Liver (tissue), 9 donors: Measurements from ENCODE around the gene GNA14. TPM values are rescaled to one million over a fixed set of nuclear protein-coding genes. Genes with fewer than 3 reads are reported as not detected.
"Not testable (repeated sequence)": the region's sequence is repeated elsewhere in the genome, so short reads cannot be mapped to it uniquely, and the experiment has no call there.

Source experiments
- DNase-seq: peaks from one replicate; pipeline ENCODE4 v3.0.0-alpha.2; 2017; ENCODE audit warnings: low spot score
- H3K27ac ChIP-seq, 2 donors: one replicate each; pipeline ENCODE4 v1.7.0; 2013; ENCODE audit warnings: inconsistent platforms in 2 of 2, low read length in 2 of 2, control low read depth in 1 of 2, low read depth in 1 of 2, mild to moderate bottlenecking in 1 of 2
- H3K27me3 ChIP-seq, 4 donors: one replicate each; pipeline versions ENCODE4 v1.6.1 to v1.7.0; 2013; ENCODE audit warnings: low read length in 3 of 4, inconsistent platforms in 1 of 4, mild to moderate bottlenecking in 1 of 4, moderate library complexity in 1 of 4; ENCODE audit not compliant: control insufficient read depth in 4 of 4, insufficient read depth in 4 of 4
- H3K36me3 ChIP-seq, 4 donors: one replicate each; pipeline versions ENCODE4 v1.6.1 to v1.7.0; 2013; ENCODE audit warnings: low read length in 3 of 4, mild to moderate bottlenecking in 3 of 4, low read depth in 1 of 4, moderate library complexity in 1 of 4; ENCODE audit not compliant: control insufficient read depth in 4 of 4, insufficient read depth in 3 of 4
- H3K4me1 ChIP-seq, 4 donors: one replicate each; pipeline versions ENCODE4 v1.6.1 to v1.7.0; 2013; ENCODE audit warnings: low read length in 3 of 4, mild to moderate bottlenecking in 3 of 4, moderate library complexity in 1 of 4; ENCODE audit not compliant: control insufficient read depth in 4 of 4, insufficient read depth in 4 of 4
- H3K4me3 ChIP-seq, 3 donors: one replicate each; pipeline versions ENCODE4 v1.6.1 to v1.7.0; 2013; ENCODE audit warnings: low read length in 3 of 3, control low read depth in 1 of 3, low read depth in 1 of 3, mild to moderate bottlenecking in 1 of 3
- H3K9ac ChIP-seq, 2 donors: one replicate each; pipeline ENCODE4 v1.7.0; 2013; ENCODE audit warnings: low read length in 2 of 2, mild to moderate bottlenecking in 2 of 2, moderate library complexity in 2 of 2, control low read depth in 1 of 2, low read depth in 1 of 2
- H3K9me3 ChIP-seq, 4 donors: one replicate each; pipeline versions ENCODE4 v1.6.1 to v1.7.0; 2013; ENCODE audit warnings: low read length in 3 of 4; ENCODE audit not compliant: control insufficient read depth in 4 of 4
- FOXA1 ChIP-seq: IDR thresholded peaks from 2 replicates; pipeline ENCODE4 v1.6.1; 2016; ENCODE audit warnings: antibody characterized with exemption
- FOXA2 ChIP-seq: IDR thresholded peaks from 2 replicates; pipeline ENCODE4 v1.6.1; 2016; ENCODE audit warnings: antibody characterized with exemption
- GABPA ChIP-seq, 2 donors: IDR thresholded peaks in 1 of 2; conservative IDR thresholded peaks in 1 of 2; 2 replicates each; pipeline ENCODE4 v1.6.1; 2016; ENCODE audit warnings: antibody characterized with exemption in 2 of 2, mild to moderate bottlenecking in 1 of 2, moderate library complexity in 1 of 2
- HNF4A ChIP-seq, 2 donors: conservative IDR thresholded peaks; 2 replicates each; pipeline ENCODE4 v1.6.1; 2016; ENCODE audit warnings: antibody characterized with exemption in 2 of 2, mild to moderate bottlenecking in 2 of 2
- HNF4G ChIP-seq: IDR thresholded peaks from 2 replicates; pipeline ENCODE4 v1.6.1; 2016; ENCODE audit warnings: antibody characterized with exemption
- NR2F2 ChIP-seq: IDR thresholded peaks from 2 replicates; pipeline ENCODE4 v1.6.1; 2016; ENCODE audit warnings: antibody characterized with exemption
- RAD21 ChIP-seq, 2 donors: IDR thresholded peaks; 2 replicates each; pipeline ENCODE4 v1.6.1; 2016; ENCODE audit warnings: antibody characterized with exemption in 2 of 2, mild to moderate bottlenecking in 2 of 2
- REST ChIP-seq: IDR thresholded peaks from 2 replicates; pipeline ENCODE4 v1.6.1; 2016; ENCODE audit warnings: antibody characterized with exemption, mild to moderate bottlenecking
- RXRA ChIP-seq, 2 donors: IDR thresholded peaks; 2 replicates each; pipeline ENCODE4 v1.6.1; 2017 to 2018; ENCODE audit warnings: antibody characterized with exemption in 2 of 2, mild to moderate bottlenecking in 1 of 2
- SP1 ChIP-seq: IDR thresholded peaks from 2 replicates; pipeline ENCODE4 v1.6.1; 2018; ENCODE audit warnings: antibody characterized with exemption, mild to moderate bottlenecking
- YY1 ChIP-seq: IDR thresholded peaks from 2 replicates; pipeline ENCODE4 v1.6.1; 2016; ENCODE audit warnings: antibody characterized with exemption, mild to moderate bottlenecking
- ZBTB33 ChIP-seq: IDR thresholded peaks from 2 replicates; pipeline ENCODE4 v1.6.1; 2016; ENCODE audit warnings: antibody characterized with exemption
- WGBS: extraction: QIAGEN DNeasy Blood & Tissue Kit; methylation state at CpG from one replicate; pipeline ENCODE4 v1.1.7; 2013; 5-methylcytosine and 5-hydroxymethylcytosine counted together
- polyA plus RNA-seq, 2 donors: library from polyadenylated mRNA; stranded (reverse) in 1 of 2; unstranded in 1 of 2; fragments of 200-250 nt in 1 of 2; fragments of >200 nt in 1 of 2; fragmentation: Nextera tagmentation in 1 of 2; extraction: Ambion mirVana in 1 of 2; gene quantifications; one replicate each; pipeline versions ENCODE4 v1.2.1 to v1.2.3, GENCODE V29; 2013 to 2015
- total RNA-seq, 2 donors: library from RNA; depleted of rRNA; stranded (reverse); fragments of >200 nt; gene quantifications; one replicate each; pipeline ENCODE4 v1.2.3, GENCODE V29; 2014
- TF ChIP-seq, protein P1 (sequence below): IDR thresholded peaks from 2 replicates; pipeline ENCODE4 v1.6.1; 2016; ENCODE audit warnings: antibody characterized with exemption
- TF ChIP-seq, protein P2 (sequence below): fragments of 150-350 bp; IDR thresholded peaks from 2 replicates; pipeline ENCODE4 v1.5.1; 2017; ENCODE audit warnings: improper control_type of control experiment, low read depth, low read length; ENCODE audit not compliant: missing input control
- donor health status: healthy.
- donor health status: healthy.
- donor health status: healthy.
- donor health status: healthy.
- donor health status: healthy.

Gene GNA14
- total and polyA plus RNA-seq, 4 donors: 1.1 to 5.4 (median 2.9) TPM

DNA sequence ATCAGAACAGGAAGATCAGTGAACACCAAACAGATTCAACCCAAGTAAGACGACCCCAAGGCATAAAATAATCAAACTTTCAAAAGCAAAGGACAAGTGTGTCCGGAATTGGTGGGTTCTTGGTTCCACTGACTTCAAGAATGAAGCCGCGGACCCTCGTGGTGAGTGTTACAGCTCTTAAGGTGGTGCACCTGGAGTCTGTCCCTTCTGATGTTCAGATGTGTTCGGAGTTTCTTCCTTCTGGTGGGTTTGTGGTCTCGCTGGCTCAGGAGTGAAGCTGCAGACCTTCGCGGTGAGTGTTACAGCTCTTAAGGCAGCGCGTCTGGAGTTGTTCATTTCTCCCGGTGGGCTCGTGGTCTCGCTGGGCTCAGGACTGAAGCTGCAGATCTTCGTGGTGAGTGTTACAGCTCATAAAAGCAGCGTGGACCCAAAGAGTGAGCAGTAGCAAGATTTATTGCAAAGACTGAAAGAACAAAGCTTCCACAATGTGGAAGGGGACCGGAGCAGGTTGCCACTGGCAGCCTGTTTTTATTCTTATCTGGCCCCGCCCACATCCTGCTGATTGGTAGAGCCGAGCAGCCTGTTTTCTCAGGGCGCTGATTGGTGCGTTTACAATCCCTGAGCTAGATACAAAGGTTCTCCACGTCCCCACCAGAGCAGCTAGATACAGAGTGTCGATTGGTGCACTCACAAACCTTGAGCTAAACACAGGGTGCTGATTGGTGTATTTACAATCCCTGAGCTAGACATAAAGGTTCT, 158.5 kb downstream of the GNA14 start:
- not testable (repeated sequence) for H3K9me3 ChIP-seq, H3K36me3 ChIP-seq, H3K27ac ChIP-seq, H3K9ac ChIP-seq, H3K27me3 ChIP-seq, DNase-seq, H3K4me1 ChIP-seq, H3K4me3 ChIP-seq
- WGBS: 84% methylated on average over 23 of the region's 23 CpGs

- H3K4me1 ChIP-seq: no peaks in the 10 kb centered on the region
- WGBS: 84% methylated on average over 1 of the region's 1 CpG
These were observed 159.5 kb downstream of the GNA14 start for GRCh38 chr9:77488439-77489126.

More at GRCh38 chr9:77488439-77489126, 159.5 kb downstream of the GNA14 start:
- H3K27me3 ChIP-seq: no peaks in the 10 kb centered on the region
- DNase-seq: no peak
- H3K9me3 ChIP-seq: peaks cover 0 to 2% (median 0%) of the 10 kb centered on the region in 4 donors
- H3K27ac ChIP-seq: no peak overlapping the region
- H3K9ac ChIP-seq: no peak overlapping the region
- TF ChIP-seq HNF4G (no peak), RXRA (IDR thresholded peaks at IDR 0.05) (no peak), HNF4A (conservative IDR thresholded peaks at IDR 0.05) (no peak), SP1 (no peak), FOXA1 (no peak), RAD21 (IDR thresholded peaks at IDR 0.05) (peak in 1 of 2 donors; percentile 60), YY1 (no peak), NR2F2 (no peak), ZBTB33 (no peak), FOXA2 (no peak), GABPA (IDR thresholded peaks at IDR 0.05 in 1 of 2, conservative IDR thresholded peaks at IDR 0.05 in 1 of 2) (no peak), REST (no peak)
- TF ChIP-seq, protein P1, sequence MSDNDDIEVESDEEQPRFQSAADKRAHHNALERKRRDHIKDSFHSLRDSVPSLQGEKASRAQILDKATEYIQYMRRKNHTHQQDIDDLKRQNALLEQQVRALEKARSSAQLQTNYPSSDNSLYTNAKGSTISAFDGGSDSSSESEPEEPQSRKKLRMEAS: no peak
- TF ChIP-seq, protein P2, sequence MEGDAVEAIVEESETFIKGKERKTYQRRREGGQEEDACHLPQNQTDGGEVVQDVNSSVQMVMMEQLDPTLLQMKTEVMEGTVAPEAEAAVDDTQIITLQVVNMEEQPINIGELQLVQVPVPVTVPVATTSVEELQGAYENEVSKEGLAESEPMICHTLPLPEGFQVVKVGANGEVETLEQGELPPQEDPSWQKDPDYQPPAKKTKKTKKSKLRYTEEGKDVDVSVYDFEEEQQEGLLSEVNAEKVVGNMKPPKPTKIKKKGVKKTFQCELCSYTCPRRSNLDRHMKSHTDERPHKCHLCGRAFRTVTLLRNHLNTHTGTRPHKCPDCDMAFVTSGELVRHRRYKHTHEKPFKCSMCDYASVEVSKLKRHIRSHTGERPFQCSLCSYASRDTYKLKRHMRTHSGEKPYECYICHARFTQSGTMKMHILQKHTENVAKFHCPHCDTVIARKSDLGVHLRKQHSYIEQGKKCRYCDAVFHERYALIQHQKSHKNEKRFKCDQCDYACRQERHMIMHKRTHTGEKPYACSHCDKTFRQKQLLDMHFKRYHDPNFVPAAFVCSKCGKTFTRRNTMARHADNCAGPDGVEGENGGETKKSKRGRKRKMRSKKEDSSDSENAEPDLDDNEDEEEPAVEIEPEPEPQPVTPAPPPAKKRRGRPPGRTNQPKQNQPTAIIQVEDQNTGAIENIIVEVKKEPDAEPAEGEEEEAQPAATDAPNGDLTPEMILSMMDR: peak; percentile 16
- no peaks in the 10 kb centered on the region for H3K36me3 ChIP-seq
- H3K4me3 ChIP-seq: no peak overlapping the region
